GM12878 (cell line): ENCODE results near the gene ATN1. TPM values are rescaled to one million over a fixed set of nuclear protein-coding genes. Genes with fewer than 3 reads are reported as not detected.

ENCODE experiments used
- BRCA1 ChIP-seq: IDR thresholded peaks from 2 replicates; pipeline ENCODE4 v1.6.1; 2011; ENCODE audit warnings: low read depth, low read length, improper control_type of control experiment
- CHD2 ChIP-seq: IDR thresholded peaks from 2 replicates; pipeline ENCODE4 v1.6.1; 2011; ENCODE audit warnings: low read depth, low read length, improper control_type of control experiment, borderline replicate concordance
- CREB1 ChIP-seq: IDR thresholded peaks from 2 replicates; pipeline ENCODE4 v1.6.1; 2012; ENCODE audit warnings: low read depth, mild to moderate bottlenecking, inconsistent platforms
- CREM ChIP-seq: IDR thresholded peaks from 2 replicates; pipeline ENCODE4 v1.6.1; 2014; ENCODE audit warnings: antibody characterized with exemption, low read depth
- CUX1 ChIP-seq: IDR thresholded peaks from 2 replicates; pipeline ENCODE4 v1.6.1; 2012; ENCODE audit warnings: improper control_type of control experiment, low read depth, low read length; ENCODE audit not compliant: insufficient replicate concordance
- DPF2 ChIP-seq: fragments of 450-650 bp; IDR thresholded peaks from 2 replicates; pipeline ENCODE4 v1.6.1; 2017; ENCODE audit warnings: mild to moderate bottlenecking
- EED ChIP-seq: sonication (generic); IDR thresholded peaks from 2 replicates; pipeline ENCODE4 v1.6.1; 2016; ENCODE audit warnings: antibody characterized with exemption, low read depth
- FOS ChIP-seq: IDR thresholded peaks from 3 replicates; pipeline ENCODE4 v1.6.1; 2011; ENCODE audit warnings: borderline replicate concordance; ENCODE audit not compliant: insufficient read length; ENCODE audit errors: extremely low read depth
- GATAD2B ChIP-seq: fragments of 450-650 bp; conservative IDR thresholded peaks from 2 replicates; pipeline ENCODE4 v1.6.1; 2017; ENCODE audit warnings: low read depth, mild to moderate bottlenecking, moderate library complexity
- HSF1 ChIP-seq: fragments of 150-350 bp; IDR thresholded peaks from 2 replicates; pipeline ENCODE4 v1.6.1; 2014; ENCODE audit warnings: mild to moderate bottlenecking, low read depth, low read length
- KLF5 ChIP-seq: fragments of 450-650 bp; IDR thresholded peaks from 2 replicates; pipeline ENCODE4 v1.6.1; 2014; ENCODE audit warnings: mild to moderate bottlenecking; ENCODE audit not compliant: partially characterized antibody
- NR2C2 ChIP-seq: IDR thresholded peaks from 2 replicates; pipeline ENCODE4 v1.6.1; 2011; ENCODE audit warnings: borderline replicate concordance, low read depth; ENCODE audit not compliant: control insufficient read depth, insufficient read length
- RAD21 ChIP-seq: IDR thresholded peaks from 2 replicates; pipeline ENCODE4 v1.6.1; 2011; ENCODE audit warnings: mild to moderate bottlenecking, low read depth, low read length, moderate library complexity; ENCODE audit not compliant: insufficient read depth
- RELA ChIP-seq: fragments of 450-650 bp; IDR thresholded peaks from 2 replicates; pipeline ENCODE4 v1.8.0; 2014; ENCODE audit warnings: borderline replicate concordance; ENCODE audit not compliant: partially characterized antibody
- SIX5 ChIP-seq: IDR thresholded peaks from 2 replicates; pipeline ENCODE4 v1.6.1; 2011; ENCODE audit warnings: mild to moderate bottlenecking, low read depth, low read length, moderate library complexity; ENCODE audit not compliant: severe bottlenecking
- SMAD5 ChIP-seq: IDR thresholded peaks from 2 replicates; pipeline ENCODE4 v1.6.1; 2016; ENCODE audit warnings: antibody characterized with exemption, low read depth
- STAT3 ChIP-seq: IDR thresholded peaks from 2 replicates; pipeline ENCODE4 v1.6.1; 2011; ENCODE audit warnings: low read depth, low read length, improper control_type of control experiment
- TARDBP ChIP-seq: IDR thresholded peaks from 2 replicates; pipeline ENCODE4 v1.6.1; 2016; ENCODE audit warnings: borderline replicate concordance
- polyA plus RNA-seq, 11 experiments: library from polyadenylated mRNA; depleted of rRNA in 4 of 11; unstranded in 6 of 11; stranded (reverse) in 5 of 11; fragments of >200 nt; fragmentation: Nextera tagmentation in 4 of 11; fragmentation: Illumina TruSeq in 1 of 11; extraction: Ambion mirVana in 4 of 11; extraction: Trizol in 1 of 11; gene quantifications; 1 replicate in 1 of 11; 2 replicates in 10 of 11; pipeline versions ENCODE4 v1.2.1 to v1.2.3, GENCODE V29; 2011 to 2016; ENCODE audit warnings: inconsistent platforms in 2 of 11, missing spikeins in 2 of 11, low read depth in 1 of 11
- total RNA-seq, 4 experiments: library from RNA; depleted of rRNA in 3 of 4; stranded (reverse); fragments of >200 nt in 3 of 4; fragmentation: Illumina TruSeq in 1 of 4; extraction: Trizol in 1 of 4; gene quantifications; 2 replicates each; pipeline versions ENCODE4 v1.2.1 to v1.2.3, GENCODE V29; 2013 to 2021
- TF ChIP-seq, protein P1 (sequence below): fragments of 150-350 bp; IDR thresholded peaks from 2 replicates; pipeline ENCODE4 v1.6.1; 2016; ENCODE audit warnings: low read depth, low read length

The ATN1 gene
- total and polyA plus RNA-seq, 10 of the 15 experiments (the other 5 are each of a cell fraction or from before 2014, with no cell fraction given) = 0.08 to 44.5 (median 5.0) TPM

DNA sequence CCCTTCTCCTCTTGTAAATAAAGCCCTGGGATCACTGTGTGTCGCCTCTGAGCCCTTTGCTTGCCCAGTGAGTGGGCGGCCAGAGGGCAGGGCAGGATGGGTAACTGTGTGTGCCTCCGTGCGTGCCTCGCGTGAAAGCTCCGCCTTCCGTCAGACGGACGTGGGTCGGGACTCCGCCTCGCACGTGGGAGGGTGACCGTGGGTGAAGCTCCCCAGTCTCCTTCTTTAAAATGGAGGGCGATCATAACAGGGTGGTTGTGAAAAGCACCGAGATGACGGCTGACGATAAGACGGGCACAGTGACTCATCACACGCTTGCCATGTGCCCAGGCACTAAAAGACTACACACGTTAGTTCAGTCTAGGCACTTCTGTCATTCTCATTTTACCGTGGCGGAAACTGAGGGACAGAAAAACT, 33.5 kb downstream of the ATN1 start (continued):
- TF ChIP-seq CUX1 = no peak
- peak; percentile 71 for TF ChIP-seq DPF2
- TF ChIP-seq SIX5 = peak; percentile 3
- TF ChIP-seq STAT3 = no peak
- no peak for TF ChIP-seq BRCA1
- TF ChIP-seq, protein P1, sequence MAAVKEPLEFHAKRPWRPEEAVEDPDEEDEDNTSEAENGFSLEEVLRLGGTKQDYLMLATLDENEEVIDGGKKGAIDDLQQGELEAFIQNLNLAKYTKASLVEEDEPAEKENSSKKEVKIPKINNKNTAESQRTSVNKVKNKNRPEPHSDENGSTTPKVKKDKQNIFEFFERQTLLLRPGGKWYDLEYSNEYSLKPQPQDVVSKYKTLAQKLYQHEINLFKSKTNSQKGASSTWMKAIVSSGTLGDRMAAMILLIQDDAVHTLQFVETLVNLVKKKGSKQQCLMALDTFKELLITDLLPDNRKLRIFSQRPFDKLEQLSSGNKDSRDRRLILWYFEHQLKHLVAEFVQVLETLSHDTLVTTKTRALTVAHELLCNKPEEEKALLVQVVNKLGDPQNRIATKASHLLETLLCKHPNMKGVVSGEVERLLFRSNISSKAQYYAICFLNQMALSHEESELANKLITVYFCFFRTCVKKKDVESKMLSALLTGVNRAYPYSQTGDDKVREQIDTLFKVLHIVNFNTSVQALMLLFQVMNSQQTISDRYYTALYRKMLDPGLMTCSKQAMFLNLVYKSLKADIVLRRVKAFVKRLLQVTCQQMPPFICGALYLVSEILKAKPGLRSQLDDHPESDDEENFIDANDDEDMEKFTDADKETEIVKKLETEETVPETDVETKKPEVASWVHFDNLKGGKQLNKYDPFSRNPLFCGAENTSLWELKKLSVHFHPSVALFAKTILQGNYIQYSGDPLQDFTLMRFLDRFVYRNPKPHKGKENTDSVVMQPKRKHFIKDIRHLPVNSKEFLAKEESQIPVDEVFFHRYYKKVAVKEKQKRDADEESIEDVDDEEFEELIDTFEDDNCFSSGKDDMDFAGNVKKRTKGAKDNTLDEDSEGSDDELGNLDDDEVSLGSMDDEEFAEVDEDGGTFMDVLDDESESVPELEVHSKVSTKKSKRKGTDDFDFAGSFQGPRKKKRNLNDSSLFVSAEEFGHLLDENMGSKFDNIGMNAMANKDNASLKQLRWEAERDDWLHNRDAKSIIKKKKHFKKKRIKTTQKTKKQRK = no peak
- no peak for TF ChIP-seq RELA
- TF ChIP-seq KLF5 = no peak
- TF ChIP-seq NR2C2 = no peak
- TF ChIP-seq CHD2 = no peak
- TF ChIP-seq TARDBP = no peak
- no peak for TF ChIP-seq FOS
- TF ChIP-seq HSF1 = no peak
- TF ChIP-seq CREB1 = no peak
- TF ChIP-seq RAD21 = no peak
- no peak for TF ChIP-seq EED
- TF ChIP-seq SMAD5 = peak; percentile 25; the same call in 1 of the 2 replicates
- peak; percentile 29; the same call in 1 of the 2 replicates for TF ChIP-seq CREM
- TF ChIP-seq GATAD2B = no peak
